ENCODE data around the gene PGLYRP2. TPM values are rescaled to one million over a fixed set of nuclear protein-coding genes. Genes with fewer than 3 reads are reported as not detected.

PGLYRP2 gene
- total and polyA plus RNA-seq, 2 experiments from 2014 or later: not detected

DNA sequence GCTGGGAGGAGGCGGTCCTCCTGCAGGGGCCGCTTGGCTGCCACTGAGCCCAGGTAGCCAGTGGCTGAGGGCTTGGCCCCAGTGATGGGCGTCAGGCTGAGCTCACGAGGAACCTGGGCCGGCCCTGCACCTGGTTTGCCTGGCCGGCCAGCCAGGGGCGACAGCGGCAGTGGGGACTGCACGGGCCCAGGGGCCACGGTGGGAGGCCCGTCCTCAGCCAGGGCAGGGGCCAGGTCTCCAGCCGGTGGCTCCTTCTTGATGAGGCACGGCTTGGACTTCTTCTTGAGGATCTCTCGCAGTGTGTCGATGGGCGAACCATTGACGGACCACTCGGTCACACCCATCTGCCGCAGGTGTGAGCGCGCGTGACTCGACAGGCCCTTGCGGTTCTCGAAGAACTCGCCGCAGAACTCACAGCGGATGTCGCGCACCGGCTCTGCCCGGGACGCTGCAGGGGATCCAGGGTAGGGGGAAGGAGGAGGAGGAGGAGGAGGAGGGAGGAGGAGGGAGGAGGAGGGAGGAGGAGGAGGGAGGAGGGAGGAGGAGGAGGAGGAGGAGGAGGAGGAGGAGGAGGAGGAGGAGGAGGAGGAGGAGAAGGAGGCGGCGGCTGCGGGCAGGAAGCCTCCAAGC is 53.9 kb downstream of the PGLYRP2 start:
- Histone ChIP-seq H3K27me3 (no peaks in the 10 kb centered on the region), H2AFZ (no peak overlapping the region), H3K4me2 (no peak overlapping the region), H3K9me2 (replicated peaks; ENCODE audit: insufficient read depth) (no peaks in the 10 kb centered on the region), H3K36me3 (replicated peaks; ENCODE audit: insufficient read depth, low read depth) (no peaks in the 10 kb centered on the region), H3K9me3 (ENCODE audit: low read depth) (no peaks in the 10 kb centered on the region), H3K4me3 (no peak overlapping the region), H3K79me2 (peaks cover 26% of the 10 kb centered on the region), H4K20me1 (ENCODE audit: insufficient read depth, poor library complexity, severe bottlenecking) (no peaks in the 10 kb centered on the region), H3K27ac (no peak overlapping the region), H3K4me1 (ENCODE audit: insufficient read depth) (no peaks in the 10 kb centered on the region)
- 98% methylated on average over 33 of the region's 36 CpGs for WGBS (ENCODE audit: low lambda C conversion rate, missing lambda C conversion rate)
- no peak for TF ChIP-seq EZH2phosphoT487 (IDR thresholded peaks at IDR 0.05; ENCODE audit: low read depth, severe bottlenecking, unreplicated experiment)
- TF ChIP-seq, protein P1, sequence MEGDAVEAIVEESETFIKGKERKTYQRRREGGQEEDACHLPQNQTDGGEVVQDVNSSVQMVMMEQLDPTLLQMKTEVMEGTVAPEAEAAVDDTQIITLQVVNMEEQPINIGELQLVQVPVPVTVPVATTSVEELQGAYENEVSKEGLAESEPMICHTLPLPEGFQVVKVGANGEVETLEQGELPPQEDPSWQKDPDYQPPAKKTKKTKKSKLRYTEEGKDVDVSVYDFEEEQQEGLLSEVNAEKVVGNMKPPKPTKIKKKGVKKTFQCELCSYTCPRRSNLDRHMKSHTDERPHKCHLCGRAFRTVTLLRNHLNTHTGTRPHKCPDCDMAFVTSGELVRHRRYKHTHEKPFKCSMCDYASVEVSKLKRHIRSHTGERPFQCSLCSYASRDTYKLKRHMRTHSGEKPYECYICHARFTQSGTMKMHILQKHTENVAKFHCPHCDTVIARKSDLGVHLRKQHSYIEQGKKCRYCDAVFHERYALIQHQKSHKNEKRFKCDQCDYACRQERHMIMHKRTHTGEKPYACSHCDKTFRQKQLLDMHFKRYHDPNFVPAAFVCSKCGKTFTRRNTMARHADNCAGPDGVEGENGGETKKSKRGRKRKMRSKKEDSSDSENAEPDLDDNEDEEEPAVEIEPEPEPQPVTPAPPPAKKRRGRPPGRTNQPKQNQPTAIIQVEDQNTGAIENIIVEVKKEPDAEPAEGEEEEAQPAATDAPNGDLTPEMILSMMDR (IDR thresholded peaks at IDR 0.05; ENCODE audit: poor library complexity): no peak
- TF ChIP-seq EZH2 (IDR thresholded peaks at IDR 0.05; ENCODE audit: borderline replicate concordance): no peak
- no peak for DNase-seq (ENCODE audit: low spot score)

GRCh38 chr19:15424692-15425272 is 54.5 kb downstream of the PGLYRP2 start:
- DNase-seq (ENCODE audit: low spot score): no peak
- WGBS (ENCODE audit: low lambda C conversion rate, missing lambda C conversion rate): 98% methylated on average over 38 of the region's 38 CpGs

GRCh38 chr19:15424121-15424520 is 55.2 kb downstream of the PGLYRP2 start:
- Histone ChIP-seq H2AFZ (no peak overlapping the region), H3K4me1 (ENCODE audit: insufficient read depth) (peaks cover 4% of the 10 kb centered on the region), H3K9me2 (replicated peaks; ENCODE audit: insufficient read depth) (no peaks in the 10 kb centered on the region), H3K36me3 (replicated peaks; ENCODE audit: insufficient read depth, low read depth) (no peaks in the 10 kb centered on the region), H3K9me3 (ENCODE audit: low read depth) (no peaks in the 10 kb centered on the region), H4K20me1 (ENCODE audit: insufficient read depth, poor library complexity, severe bottlenecking) (no peaks in the 10 kb centered on the region), H3K79me2 (peaks cover 13% of the 10 kb centered on the region), H3K4me2 (no peak overlapping the region), H3K27ac (no peak overlapping the region), H3K4me3 (no peak overlapping the region), H3K27me3 (no peaks in the 10 kb centered on the region)
- TF ChIP-seq, protein P1 (IDR thresholded peaks at IDR 0.05; ENCODE audit: poor library complexity): no peak
- TF ChIP-seq EZH2 (IDR thresholded peaks at IDR 0.05; ENCODE audit: borderline replicate concordance) (no peak), EZH2phosphoT487 (IDR thresholded peaks at IDR 0.05; ENCODE audit: low read depth, severe bottlenecking, unreplicated experiment) (no peak)
- WGBS (ENCODE audit: low lambda C conversion rate, missing lambda C conversion rate): 93% methylated on average over 13 of the region's 13 CpGs
- no peak for DNase-seq (ENCODE audit: low spot score)

More at GRCh38 chr19:15424692-15425272, 54.5 kb downstream of the PGLYRP2 start:
- no peaks in the 10 kb centered on the region for H3K4me1 ChIP-seq (ENCODE audit: insufficient read depth)
- no peaks in the 10 kb centered on the region for H3K9me2 ChIP-seq (replicated peaks; ENCODE audit: insufficient read depth)
- H3K27me3 ChIP-seq: no peaks in the 10 kb centered on the region
- no peaks in the 10 kb centered on the region for H3K36me3 ChIP-seq (replicated peaks; ENCODE audit: insufficient read depth, low read depth)
- H3K27ac ChIP-seq: no peak overlapping the region
- no peak overlapping the region for H3K4me2 ChIP-seq
- no peaks in the 10 kb centered on the region for H4K20me1 ChIP-seq (ENCODE audit: insufficient read depth, poor library complexity, severe bottlenecking)
- no peak overlapping the region for H3K4me3 ChIP-seq
- no peak overlapping the region for H2AFZ ChIP-seq
- no peaks in the 10 kb centered on the region for H3K9me3 ChIP-seq (ENCODE audit: low read depth)
- H3K79me2 ChIP-seq: peaks cover 19% of the 10 kb centered on the region
- TF ChIP-seq EZH2 (IDR thresholded peaks at IDR 0.05; ENCODE audit: borderline replicate concordance): no peak
- TF ChIP-seq, protein P1 (IDR thresholded peaks at IDR 0.05; ENCODE audit: poor library complexity): no peak
- TF ChIP-seq EZH2phosphoT487 (IDR thresholded peaks at IDR 0.05; ENCODE audit: low read depth, severe bottlenecking, unreplicated experiment): no peak

All from hepatocyte (in vitro differentiated cells).